ENCODE results near the gene NIPAL4. TPM values are rescaled to one million over a fixed set of nuclear protein-coding genes. Genes with fewer than 3 reads are reported as not detected.
"Not testable (repeated sequence)": the region's sequence is repeated elsewhere in the genome, so short reads cannot be mapped to it uniquely, and the experiment has no call there.

Gene NIPAL4
- total RNA-seq, 2 experiments from 2014 or later = 0.05 to 0.10 TPM

DNA sequence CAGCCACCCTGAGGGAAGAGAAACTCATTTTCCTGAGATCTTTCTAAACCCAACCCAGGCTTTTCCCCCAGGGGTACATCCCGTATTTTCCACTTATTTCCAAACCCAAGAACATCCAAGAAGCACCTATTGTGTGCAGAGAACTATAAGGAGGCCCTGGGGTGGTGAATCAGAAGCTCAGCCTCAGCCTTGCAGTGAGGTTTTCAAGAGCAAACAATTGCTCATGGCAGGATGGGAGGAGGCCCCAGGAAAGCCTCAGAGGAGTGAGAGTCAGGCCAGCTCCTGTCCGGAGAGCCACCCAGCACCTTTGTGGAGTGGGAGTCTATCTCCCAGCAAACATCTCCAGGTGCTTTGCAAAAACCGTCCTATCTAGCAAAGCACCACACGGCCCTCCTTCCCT is 19.2 kb downstream of the NIPAL4 start:
- ChIA-PET POLR2A (interaction anchor here (1.3 to 2.2 kb wide), 2 partner anchors 15 to 22 kb away, joined by 3 to 6 read pairs; no protein-coding TSS in a partner anchor), CTCF (interaction anchor here (0.7 to 2.1 kb wide), 6 partner anchors 9 to 264 kb away, joined by 3 to 10 read pairs (median 5); partner anchors contain the start of gene LSM11)
- peaks cover 61% of the 10 kb centered on the region for H3K4me1 Mint-ChIP-seq
- no peaks in the 10 kb centered on the region for H3K9me3 Mint-ChIP-seq
- no peak overlapping the region for H3K4me3 Mint-ChIP-seq
- no peak for DNase-seq
- H3K27me3 Mint-ChIP-seq = no peaks in the 10 kb centered on the region
- H3K27ac Mint-ChIP-seq = peak overlapping the region; percentile 75
- H3K36me3 Mint-ChIP-seq (ENCODE audit: low read depth) = peaks cover 92% of the 10 kb centered on the region

- H3K9me3 Mint-ChIP-seq = no peaks in the 10 kb centered on the region
- CTCF ChIA-PET = interaction anchor here (0.6 to 2.1 kb wide), 8 partner anchors 8 to 469 kb away, joined by 3 to 10 read pairs (median 5); partner anchors contain the start of gene LSM11
- no peaks in the 10 kb centered on the region for H3K27me3 Mint-ChIP-seq
- peaks cover 64% of the 10 kb centered on the region for H3K4me1 Mint-ChIP-seq
- H3K27ac Mint-ChIP-seq = peak overlapping the region; percentile 75
- peaks cover 93% of the 10 kb centered on the region for H3K36me3 Mint-ChIP-seq (ENCODE audit: low read depth)
- no peak for DNase-seq
- H3K4me3 Mint-ChIP-seq = no peak overlapping the region
- POLR2A ChIA-PET = interaction anchor here (0.7 to 2.2 kb wide), 4 partner anchors 9 to 22 kb away, joined by 3 to 6 read pairs (median 4); no protein-coding TSS in a partner anchor
Observed at GRCh38 chr5:157479612-157480510, 19.8 kb downstream of the NIPAL4 start.

- no peak overlapping the region for H3K4me3 Mint-ChIP-seq
- H3K4me1 Mint-ChIP-seq = peaks cover 72% of the 10 kb centered on the region
- peaks cover 96% of the 10 kb centered on the region for H3K36me3 Mint-ChIP-seq (ENCODE audit: low read depth)
- peak overlapping the region; percentile 75 for H3K27ac Mint-ChIP-seq
- DNase-seq = no peak
- ChIA-PET POLR2A (interaction anchor here (1.0 to 1.6 kb wide), 2 partner anchors 8 to 12 kb away, joined by 3 to 5 read pairs; no protein-coding TSS in a partner anchor), CTCF (interaction anchor here (0.6 to 2.1 kb wide), 4 partner anchors 9 to 49 kb away, joined by 3 to 10 read pairs (median 6); no protein-coding TSS in a partner anchor)
- H3K9me3 Mint-ChIP-seq = no peaks in the 10 kb centered on the region
- H3K27me3 Mint-ChIP-seq = no peaks in the 10 kb centered on the region
Observed at GRCh38 chr5:157481265-157481664, 21.3 kb downstream of the NIPAL4 start.

- H3K4me1 Mint-ChIP-seq = peaks cover 75% of the 10 kb centered on the region
- peaks cover 96% of the 10 kb centered on the region for H3K36me3 Mint-ChIP-seq (ENCODE audit: low read depth)
- H3K27me3 Mint-ChIP-seq = no peaks in the 10 kb centered on the region
- CTCF ChIA-PET = interaction anchor here (0.6 to 1.3 kb wide), 2 partner anchors 10 to 50 kb away, joined by 3 to 5 read pairs; no protein-coding TSS in a partner anchor
- no peak for DNase-seq
- POLR2A ChIA-PET = interaction anchor here (1.0 kb wide), 1 partner anchor 11 kb away, joined by 3 read pairs; no protein-coding TSS in a partner anchor
- peak overlapping the region; percentile 75 for H3K27ac Mint-ChIP-seq
- H3K9me3 Mint-ChIP-seq = no peaks in the 10 kb centered on the region
- no peak overlapping the region for H3K4me3 Mint-ChIP-seq
Observed at GRCh38 chr5:157481666-157482065, 21.7 kb downstream of the NIPAL4 start.

- Mint-ChIP-seq H3K4me1 (peaks cover 80% of the 10 kb centered on the region), H3K36me3 (ENCODE audit: low read depth) (peaks cover 96% of the 10 kb centered on the region)
- DNase-seq, H3K27me3 Mint-ChIP-seq, POLR2A ChIA-PET, H3K9me3 Mint-ChIP-seq, H3K4me3 Mint-ChIP-seq, H3K27ac Mint-ChIP-seq: not testable (repeated sequence)
- CTCF ChIA-PET = interaction anchor here (1.3 kb wide), 1 partner anchor 11 kb away, joined by 5 read pairs; no protein-coding TSS in a partner anchor
Observed at GRCh38 chr5:157482702-157483101, 22.7 kb downstream of the NIPAL4 start.

DNA sequence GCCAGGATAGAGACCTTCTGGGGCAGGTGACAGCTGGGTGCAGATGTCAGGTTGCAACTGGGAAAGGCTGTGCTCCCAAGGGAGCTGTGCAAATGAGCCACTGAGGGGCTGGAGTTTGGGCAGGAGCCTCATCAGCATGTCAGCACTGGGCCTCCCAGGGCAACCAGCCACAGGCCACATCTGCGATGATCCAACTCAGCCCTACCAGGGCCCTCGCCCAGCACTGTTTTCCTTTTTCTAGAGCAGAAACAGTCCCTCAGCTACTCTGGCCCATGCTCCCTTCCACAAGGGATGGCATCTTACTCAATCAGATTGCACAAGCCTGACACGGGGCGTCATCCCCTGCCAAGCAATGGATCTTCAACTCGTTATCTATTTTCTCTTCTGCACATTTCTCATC is 24.8 kb downstream of the NIPAL4 start:
- DNase-seq = no peak
- POLR2A ChIA-PET = no interaction called here
- peaks cover 75% of the 10 kb centered on the region for H3K4me1 Mint-ChIP-seq
- no peak overlapping the region for H3K4me3 Mint-ChIP-seq
- H3K36me3 Mint-ChIP-seq (ENCODE audit: low read depth) = peaks cover 94% of the 10 kb centered on the region
- no peaks in the 10 kb centered on the region for H3K9me3 Mint-ChIP-seq
- CTCF ChIA-PET = interaction anchor here (1.4 to 2.2 kb wide), 2 partner anchors 13 to 258 kb away, joined by 4 to 8 read pairs; no protein-coding TSS in a partner anchor
- no peaks in the 10 kb centered on the region for H3K27me3 Mint-ChIP-seq
- peak overlapping the region; percentile 38 for H3K27ac Mint-ChIP-seq

- H3K4me3 Mint-ChIP-seq = no peak overlapping the region
- DNase-seq = no peak
- CTCF ChIA-PET = interaction anchor here (0.6 to 2.2 kb wide), 4 partner anchors 14 to 258 kb away, joined by 3 to 8 read pairs (median 4); no protein-coding TSS in a partner anchor
- H3K27ac Mint-ChIP-seq = peak overlapping the region; percentile 38
- H3K27me3 Mint-ChIP-seq = no peaks in the 10 kb centered on the region
- H3K9me3 Mint-ChIP-seq = no peaks in the 10 kb centered on the region
- peaks cover 72% of the 10 kb centered on the region for H3K4me1 Mint-ChIP-seq
- H3K36me3 Mint-ChIP-seq (ENCODE audit: low read depth) = peaks cover 93% of the 10 kb centered on the region
- POLR2A ChIA-PET = interaction anchor here (1.3 kb wide), 1 partner anchor 246 kb away, joined by 3 read pairs; the partner anchor contains the start of gene THG1L
Observed at GRCh38 chr5:157485340-157485739, 25.3 kb downstream of the NIPAL4 start.

DNA sequence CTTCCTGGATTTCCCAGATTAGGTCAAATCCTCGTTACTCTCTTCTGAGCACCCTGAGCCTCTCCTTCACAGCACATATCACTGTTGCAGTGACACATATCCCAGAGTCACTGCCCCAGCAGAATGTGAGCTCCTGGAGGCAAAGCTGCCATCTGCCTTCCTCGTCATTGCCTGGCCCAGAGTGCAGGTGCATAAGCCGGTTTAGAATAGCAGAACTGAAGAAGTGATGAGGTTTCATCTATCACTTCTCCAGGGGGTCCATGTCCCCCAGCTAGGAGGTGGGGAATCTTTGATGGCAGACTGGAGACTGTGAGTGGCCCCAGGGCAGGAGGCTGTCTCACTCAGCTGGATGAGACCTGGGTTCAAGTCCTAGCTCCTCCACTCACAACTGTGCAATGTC is 25.8 kb downstream of the NIPAL4 start:
- no peak for DNase-seq
- no peaks in the 10 kb centered on the region for H3K27me3 Mint-ChIP-seq
- H3K4me3 Mint-ChIP-seq = no peak overlapping the region
- H3K36me3 Mint-ChIP-seq (ENCODE audit: low read depth) = peaks cover 91% of the 10 kb centered on the region
- ChIA-PET CTCF (interaction anchor here (0.6 to 2.2 kb wide), 3 partner anchors 14 to 257 kb away, joined by 3 to 8 read pairs (median 4); no protein-coding TSS in a partner anchor), POLR2A (interaction anchor here (1.3 kb wide), 1 partner anchor 246 kb away, joined by 3 read pairs; the partner anchor contains the start of gene THG1L)
- no peaks in the 10 kb centered on the region for H3K9me3 Mint-ChIP-seq
- H3K4me1 Mint-ChIP-seq = peaks cover 67% of the 10 kb centered on the region
- peak overlapping the region; percentile 38 for H3K27ac Mint-ChIP-seq

DNA sequence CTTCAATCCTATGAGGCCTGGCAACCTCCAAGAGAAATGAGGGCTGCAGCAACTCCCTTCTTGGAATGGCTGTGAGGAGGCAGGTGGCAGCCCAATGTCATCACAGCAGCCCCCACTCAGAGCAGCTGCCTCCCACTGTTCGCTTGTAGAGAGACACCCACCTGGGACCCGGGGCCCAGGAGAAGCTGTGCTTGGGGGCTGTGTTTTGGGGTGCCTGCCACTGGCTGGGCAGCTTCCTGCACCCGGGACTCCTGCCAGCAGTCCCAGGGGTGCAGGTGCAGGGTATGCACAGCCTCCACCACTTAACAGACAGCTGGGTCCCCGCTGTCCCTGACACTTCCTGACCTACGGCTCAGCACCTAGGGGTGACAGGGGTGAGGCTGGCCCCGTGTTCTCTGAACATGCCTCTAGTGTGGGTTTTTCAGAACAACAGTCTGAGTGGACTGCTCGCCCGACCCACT is 26.2 kb downstream of the NIPAL4 start:
- H3K27me3 Mint-ChIP-seq = no peaks in the 10 kb centered on the region
- no peak for DNase-seq
- POLR2A ChIA-PET = interaction anchor here (1.3 kb wide), 1 partner anchor 245 kb away, joined by 3 read pairs; the partner anchor contains the start of gene THG1L
- H3K4me3 Mint-ChIP-seq = no peak overlapping the region
- H3K9me3 Mint-ChIP-seq = no peaks in the 10 kb centered on the region
- H3K27ac Mint-ChIP-seq = peak overlapping the region; percentile 63
- CTCF ChIA-PET = interaction anchor here (0.9 to 2.2 kb wide), 2 partner anchors 14 to 257 kb away, joined by 4 to 8 read pairs; no protein-coding TSS in a partner anchor
- peaks cover 91% of the 10 kb centered on the region for H3K36me3 Mint-ChIP-seq (ENCODE audit: low read depth)
- peaks cover 62% of the 10 kb centered on the region for H3K4me1 Mint-ChIP-seq

GRCh38 chr5:157486861-157487260 is 26.8 kb downstream of the NIPAL4 start:
- H3K4me3 Mint-ChIP-seq = no peak overlapping the region
- no peaks in the 10 kb centered on the region for H3K9me3 Mint-ChIP-seq
- POLR2A ChIA-PET = no interaction called here
- no peak for DNase-seq
- H3K36me3 Mint-ChIP-seq (ENCODE audit: low read depth) = peaks cover 92% of the 10 kb centered on the region
- peaks cover 59% of the 10 kb centered on the region for H3K4me1 Mint-ChIP-seq
- H3K27ac Mint-ChIP-seq = peak overlapping the region; percentile 63
- CTCF ChIA-PET = no interaction called here
- no peaks in the 10 kb centered on the region for H3K27me3 Mint-ChIP-seq

GRCh38 chr5:157487358-157487757 is 27.3 kb downstream of the NIPAL4 start:
- H3K4me1 Mint-ChIP-seq = peaks cover 55% of the 10 kb centered on the region
- no peaks in the 10 kb centered on the region for H3K27me3 Mint-ChIP-seq
- H3K27ac Mint-ChIP-seq = peak overlapping the region; percentile 63
- H3K9me3 Mint-ChIP-seq = no peaks in the 10 kb centered on the region
- peaks cover 91% of the 10 kb centered on the region for H3K36me3 Mint-ChIP-seq (ENCODE audit: low read depth)
- H3K4me3 Mint-ChIP-seq = no peak overlapping the region
- ChIA-PET POLR2A (no interaction called here), CTCF (interaction anchor here (0.9 kb wide), 1 partner anchor 15 kb away, joined by 4 read pairs; no protein-coding TSS in a partner anchor)
- no peak for DNase-seq

GRCh38 chr5:157491471-157491995 is 31.5 kb downstream of the NIPAL4 start:
- no peaks in the 10 kb centered on the region for H3K27me3 Mint-ChIP-seq
- CTCF ChIA-PET = no interaction called here
- no peak for DNase-seq
- H3K4me3 Mint-ChIP-seq = no peak overlapping the region
- POLR2A ChIA-PET = no interaction called here
- peaks cover 43% of the 10 kb centered on the region for H3K4me1 Mint-ChIP-seq
- peaks cover 80% of the 10 kb centered on the region for H3K36me3 Mint-ChIP-seq (ENCODE audit: low read depth)
- H3K27ac Mint-ChIP-seq = no peak overlapping the region
- no peaks in the 10 kb centered on the region for H3K9me3 Mint-ChIP-seq

Data from activated CD4-positive, alpha-beta memory T cell treated with anti-CD3 and anti-CD28 coated beads, Interleukin-2, amount 10 ng/mL, durations not matched to agents 7 days and 5 days (primary cell).